DMS153 (cell line): Measurements from ENCODE around the gene UBL4A.

ENCODE experiments used
- DNase-seq: peaks from one replicate; lab custom pipeline; 2025; lab: John Stamatoyannopoulos, UW

UBL4A gene

DNA sequence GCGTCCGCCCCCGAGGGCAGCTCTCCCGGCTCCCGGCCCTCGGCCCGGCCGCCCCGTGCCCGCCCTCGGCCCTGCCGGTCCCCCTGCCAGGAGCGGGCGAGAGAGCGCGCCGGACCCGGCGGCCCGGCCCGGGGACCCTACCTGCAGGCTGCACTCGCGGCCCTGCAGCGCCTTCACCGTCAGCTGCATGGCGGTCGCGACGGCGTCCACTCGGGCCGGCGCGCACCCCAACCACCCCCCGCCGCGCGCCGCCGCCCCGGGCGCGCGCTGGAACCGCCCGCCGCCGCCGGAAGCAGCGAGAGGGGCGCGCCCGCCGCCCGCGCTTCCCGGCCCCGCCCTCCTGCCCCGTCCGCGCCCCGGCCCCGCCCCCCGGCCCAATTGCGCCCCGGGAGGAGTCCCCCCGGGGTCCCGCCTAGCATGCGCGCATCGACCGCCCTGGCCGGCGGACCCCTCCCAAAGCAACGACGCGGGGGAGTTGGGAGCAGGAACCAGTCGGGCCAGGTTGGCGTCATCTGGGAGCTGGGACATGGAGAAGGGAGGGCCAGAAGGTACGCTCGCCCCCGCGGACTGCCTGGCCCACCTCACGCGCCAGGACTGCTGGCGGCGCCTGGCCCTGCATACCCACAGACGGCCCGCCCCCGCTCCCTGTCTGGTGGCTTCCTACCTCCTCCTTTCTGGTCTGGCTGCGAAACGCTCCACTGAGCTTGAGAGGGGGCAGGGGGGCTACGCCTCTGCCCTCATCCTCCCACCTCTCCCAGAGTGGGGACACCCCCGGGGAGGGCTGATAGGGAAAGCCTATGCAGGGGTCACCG, at the start of gene UBL4A:
Gene UBL4A, minus strand, starts transcription at position 220 of the 812 bp plus-strand sequence. Its CDS starts 31 bp downstream, at position 189.
- no peak for DNase-seq

DNA sequence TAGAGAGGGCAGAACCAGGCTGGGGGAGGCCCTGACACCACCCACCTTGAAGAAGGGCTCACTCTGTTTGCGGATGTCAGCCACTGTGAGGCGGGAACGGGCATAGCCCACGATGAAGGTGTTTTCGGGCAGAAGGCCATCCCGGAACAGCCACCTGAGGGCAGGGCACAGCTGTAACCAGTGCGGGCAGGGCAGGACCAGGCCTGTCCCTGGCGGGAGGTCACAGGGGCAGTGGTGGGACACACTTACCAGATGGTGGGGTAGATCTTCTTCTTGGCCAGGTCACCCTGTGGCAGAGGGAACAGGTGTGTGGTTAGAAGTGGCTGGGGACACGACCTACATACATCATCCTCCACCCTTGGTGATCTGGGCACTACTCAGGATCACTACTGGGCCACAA, 49.5 kb upstream of the UBL4A start:
- DNase-seq, result no peak

DNA sequence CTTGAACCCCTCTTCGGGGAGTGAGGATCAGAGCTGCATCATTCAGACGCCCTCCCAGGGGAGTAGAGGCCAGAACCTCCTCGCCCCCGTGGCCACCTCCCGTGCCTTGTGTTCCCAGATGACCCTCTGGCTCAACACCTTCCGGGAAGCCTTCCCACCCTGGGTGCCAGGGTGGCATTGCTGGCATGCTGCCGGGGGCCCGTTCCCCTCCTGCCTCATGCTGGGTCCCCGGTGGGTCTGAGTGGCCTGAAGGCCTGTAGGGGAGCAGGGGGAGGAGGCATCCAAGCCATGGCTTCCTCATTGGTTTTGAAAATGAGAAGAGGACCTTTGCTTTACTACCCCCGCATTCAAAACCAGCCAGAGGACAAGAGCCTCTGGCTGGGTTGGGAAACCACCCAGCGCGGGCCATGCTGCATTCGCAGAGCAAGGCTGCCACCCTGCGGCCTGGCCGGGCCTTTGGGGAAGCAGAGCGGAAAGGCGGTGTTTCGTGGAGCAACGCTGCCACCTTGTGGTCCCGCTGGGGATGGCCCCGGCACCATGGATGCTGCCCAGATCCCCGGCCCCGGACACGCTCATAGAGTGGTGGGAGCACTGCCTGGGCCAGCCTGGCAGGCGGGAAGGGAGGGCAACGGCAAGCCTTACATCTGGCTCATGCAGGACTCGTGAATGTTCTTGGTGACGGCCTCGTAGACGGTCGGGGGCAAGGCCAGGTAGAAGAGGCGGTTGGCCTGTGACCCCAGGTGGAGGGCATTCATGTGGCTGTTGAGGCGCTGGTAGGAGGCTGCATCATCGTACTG, 48.3 kb upstream of the UBL4A start:
- DNase-seq, result peak; percentile 49

DNA sequence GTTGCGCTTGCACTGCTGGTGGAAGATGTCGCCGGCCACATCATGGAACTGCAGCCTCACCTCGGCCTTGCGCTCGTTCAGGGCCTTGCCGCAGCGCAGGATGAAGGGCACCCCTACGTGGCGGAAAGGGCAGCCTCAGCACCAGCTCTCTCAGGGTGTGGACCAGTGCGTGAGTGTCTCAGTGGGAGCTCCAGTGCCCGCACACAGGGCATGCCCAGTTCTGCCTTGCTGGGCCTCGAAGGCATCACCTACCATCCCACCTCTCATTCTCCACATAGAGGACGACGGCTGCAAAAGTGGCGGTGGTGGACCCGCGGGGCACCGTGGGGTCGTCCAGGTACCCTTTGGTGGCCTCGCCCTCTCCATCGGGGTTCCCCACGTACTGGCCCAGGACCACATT, 46.3 kb upstream of the UBL4A start:
- DNase-seq, result no peak

DNA sequence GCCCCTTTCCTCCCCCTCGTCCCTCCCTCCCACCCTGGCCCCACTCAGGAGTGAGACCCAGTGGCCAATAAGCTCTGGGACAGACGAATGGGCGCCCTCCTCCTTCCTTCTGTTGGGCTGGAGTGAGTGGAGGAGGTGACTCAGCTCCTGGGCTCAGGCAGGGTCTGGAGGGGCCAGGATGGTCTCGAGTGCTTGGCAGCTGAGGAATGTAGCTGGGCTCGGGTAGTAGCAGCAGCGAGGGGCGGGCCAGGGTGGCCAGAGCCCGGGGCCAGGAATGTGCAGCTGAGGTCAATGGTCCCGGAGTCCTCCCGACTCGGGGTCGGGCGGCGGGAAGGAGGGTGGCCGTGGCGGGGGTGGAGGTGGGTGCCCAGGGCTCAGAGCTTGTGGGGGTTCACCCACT, 45.2 kb upstream of the UBL4A start:
- no peak for DNase-seq

DNA sequence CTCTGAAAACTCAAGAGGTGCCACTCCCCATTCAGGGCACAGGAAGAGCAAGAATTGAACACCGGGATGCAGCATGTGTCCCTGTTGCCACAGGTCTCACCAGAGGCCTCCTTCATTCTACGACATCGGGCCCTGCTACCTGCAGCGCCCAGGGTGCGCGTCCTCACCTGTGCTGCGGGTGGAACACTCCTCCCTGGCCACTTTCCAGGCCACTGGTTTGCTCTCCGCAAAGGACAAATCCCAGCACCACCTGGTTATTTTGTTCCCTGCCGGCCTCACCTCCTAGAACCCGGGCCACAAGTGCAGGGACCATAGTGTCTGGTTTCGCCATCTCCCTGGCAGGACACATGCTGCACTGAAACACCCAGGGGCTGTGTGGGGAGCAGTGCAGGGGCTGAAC, 43.9 kb upstream of the UBL4A start:
- DNase-seq, result no peak

GRCh38 chrX:154529206-154529612, 42.8 kb upstream of the UBL4A start:
- no peak for DNase-seq

GRCh38 chrX:154526901-154527675, 40.7 kb upstream of the UBL4A start:
- DNase-seq, result peak; percentile 78

DNA sequence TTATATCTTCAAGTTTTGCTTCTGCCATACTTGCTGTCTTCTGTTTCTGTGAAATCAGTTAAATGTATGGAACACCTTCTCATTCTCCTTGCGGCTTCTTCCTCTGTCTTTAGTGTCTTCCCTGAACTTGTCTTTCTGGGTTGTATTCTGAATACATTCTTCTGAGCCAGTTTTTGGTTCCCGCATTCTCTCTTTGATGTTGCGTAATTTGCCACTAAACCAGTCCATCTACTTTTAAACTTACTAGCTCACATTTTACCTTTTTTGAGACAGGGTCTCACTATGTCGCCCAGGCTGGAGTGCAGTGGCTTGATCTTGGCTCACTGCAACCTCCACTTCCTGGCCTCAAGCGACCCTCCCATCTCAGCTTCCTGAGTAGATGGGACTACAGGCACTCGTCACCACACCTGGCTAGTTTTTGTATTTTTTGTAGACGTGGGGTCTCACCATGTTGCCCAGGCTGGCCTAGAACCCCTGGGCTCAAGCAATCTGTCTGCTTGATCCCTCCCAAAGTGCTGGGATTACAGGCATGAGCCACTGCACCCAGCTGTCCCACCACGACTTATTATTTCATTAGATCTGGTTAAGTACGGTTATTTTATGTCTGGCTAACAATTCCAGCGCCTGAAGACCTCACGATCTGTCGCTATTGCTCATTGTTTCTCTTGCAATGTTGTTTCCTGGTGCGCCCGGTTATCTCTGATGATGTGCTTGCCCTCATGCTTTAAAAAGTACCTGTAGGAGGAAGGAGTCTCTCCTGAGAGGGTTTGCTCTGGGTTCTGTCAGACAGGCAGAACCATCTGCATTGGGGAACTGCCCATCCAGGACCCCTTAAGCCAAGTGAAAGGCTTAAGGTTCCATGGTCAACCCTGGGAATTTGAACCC, 39.4 kb upstream of the UBL4A start:
- DNase-seq, result no peak

DNA sequence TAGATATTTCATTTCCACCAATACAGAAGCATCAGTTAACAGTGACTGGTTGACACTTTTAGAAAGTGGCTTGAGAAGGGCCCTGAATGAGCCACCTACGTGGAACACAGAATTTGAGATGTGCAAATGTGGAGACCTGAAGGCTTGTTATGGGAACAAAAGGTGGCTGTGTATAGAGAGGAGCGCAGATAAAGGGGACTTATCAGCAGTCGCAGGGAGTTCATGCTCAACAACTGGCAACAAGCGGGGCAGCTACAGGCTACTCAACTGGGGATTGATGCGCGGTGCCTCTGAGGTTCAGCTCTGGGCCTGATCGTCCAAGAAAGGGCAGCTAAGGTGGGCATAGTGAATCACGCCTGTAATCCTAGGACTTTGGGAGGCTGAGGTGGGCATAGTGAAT, 33.0 kb upstream of the UBL4A start:
- no peak for DNase-seq

DNA sequence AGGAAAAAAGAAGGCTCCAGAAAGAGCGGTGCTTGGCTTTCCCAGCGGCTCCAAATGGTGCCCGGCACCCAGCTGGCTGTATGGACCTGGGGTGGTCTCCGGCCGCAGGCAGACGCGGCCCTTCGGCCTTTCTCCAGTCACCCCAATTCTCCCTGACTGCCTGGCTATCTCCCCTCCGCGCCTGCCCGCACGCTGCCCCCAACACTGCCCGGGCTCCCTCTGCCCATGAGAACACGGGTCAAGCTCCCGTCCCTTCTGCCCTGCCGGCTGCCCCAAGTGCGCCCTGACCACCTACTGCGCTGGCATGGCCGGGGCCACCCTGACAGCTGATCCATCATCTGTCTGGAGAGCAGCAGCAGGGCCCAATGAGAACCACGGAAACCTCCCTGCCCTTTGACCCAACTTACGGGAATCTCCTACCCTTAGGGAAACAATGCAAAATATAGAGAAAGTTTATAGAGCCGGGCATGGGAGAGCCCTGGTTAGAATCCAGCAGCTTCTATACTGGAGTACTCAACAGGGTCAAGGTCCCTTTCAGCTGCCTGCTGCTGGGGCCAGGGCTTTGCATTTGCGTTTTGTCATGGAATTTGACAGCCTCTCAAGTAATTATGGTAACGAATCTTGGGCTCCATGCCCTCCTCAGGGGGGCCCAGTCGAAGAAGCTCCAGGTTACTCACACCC, 30.8 kb upstream of the UBL4A start:
- no peak for DNase-seq

- DNase-seq, result no peak
Observed at GRCh38 chrX:154516656-154517100, 30.3 kb upstream of the UBL4A start.

- DNase-seq, result peak; percentile 89
Observed at GRCh38 chrX:154515966-154516655, 29.7 kb upstream of the UBL4A start, which contains the start of gene FAM3A. Gene FAM3A (minus strand): TSS chrX:154516232. CDS start chrX:154515772, 460 bp downstream.

- DNase-seq, result peak; percentile 31
Observed at GRCh38 chrX:154515090-154515965, 28.9 kb upstream of the UBL4A start.

GRCh38 chrX:154513716-154514115, 27.3 kb upstream of the UBL4A start:
- no peak for DNase-seq

DNA sequence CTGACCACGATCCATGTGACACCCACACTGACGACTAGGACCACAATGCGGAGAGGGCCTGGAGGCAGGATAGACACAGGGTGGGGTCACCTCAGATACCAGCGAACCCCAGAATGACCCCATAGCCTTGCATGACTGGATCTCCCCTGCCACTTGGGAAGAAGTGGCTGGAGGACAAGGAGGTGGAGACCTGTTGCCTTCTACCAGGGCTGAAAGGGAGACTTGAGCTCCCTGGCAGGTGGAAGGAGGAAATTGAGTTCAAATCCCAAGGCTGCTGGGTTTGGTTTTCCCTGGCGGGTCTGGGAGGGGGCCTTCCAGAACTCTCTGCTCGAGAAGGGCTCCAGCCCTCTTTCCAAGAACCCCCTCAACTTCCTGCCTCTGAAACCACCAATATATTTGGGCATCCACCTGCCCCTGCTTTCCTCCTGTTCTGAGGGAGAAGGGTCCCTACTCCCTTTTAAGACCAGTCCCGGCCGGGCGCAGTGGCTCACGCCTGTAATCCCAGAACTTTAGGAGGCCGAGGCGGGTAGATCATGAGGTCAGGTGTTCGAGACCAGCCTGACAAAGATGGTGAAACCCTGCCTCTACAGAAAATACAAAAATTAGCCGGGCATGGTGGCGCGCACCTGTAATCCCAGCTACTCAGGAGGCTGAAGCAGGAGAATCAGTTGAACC, 26.6 kb upstream of the UBL4A start:
- no peak for DNase-seq

DNA sequence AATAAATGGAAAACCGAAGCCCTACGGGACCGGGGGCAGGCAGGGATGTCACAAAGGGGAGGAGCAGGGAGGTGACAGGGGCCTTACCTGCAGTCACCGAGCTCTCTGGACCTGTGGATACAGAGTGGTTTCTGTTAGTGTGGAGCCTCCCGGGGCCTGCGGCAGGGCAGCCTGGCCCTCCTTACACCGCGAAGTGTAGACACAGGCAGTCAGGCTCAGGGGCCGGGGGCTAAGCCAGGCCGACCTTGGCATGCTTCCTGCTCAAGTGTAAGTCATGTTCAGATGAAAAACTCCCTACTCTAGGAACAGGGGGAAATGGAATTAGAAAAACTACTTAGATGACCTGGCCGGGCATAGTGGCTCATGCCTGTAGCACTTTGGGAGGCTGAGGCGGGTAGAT, 25.3 kb upstream of the UBL4A start:
- DNase-seq, result no peak

DNA sequence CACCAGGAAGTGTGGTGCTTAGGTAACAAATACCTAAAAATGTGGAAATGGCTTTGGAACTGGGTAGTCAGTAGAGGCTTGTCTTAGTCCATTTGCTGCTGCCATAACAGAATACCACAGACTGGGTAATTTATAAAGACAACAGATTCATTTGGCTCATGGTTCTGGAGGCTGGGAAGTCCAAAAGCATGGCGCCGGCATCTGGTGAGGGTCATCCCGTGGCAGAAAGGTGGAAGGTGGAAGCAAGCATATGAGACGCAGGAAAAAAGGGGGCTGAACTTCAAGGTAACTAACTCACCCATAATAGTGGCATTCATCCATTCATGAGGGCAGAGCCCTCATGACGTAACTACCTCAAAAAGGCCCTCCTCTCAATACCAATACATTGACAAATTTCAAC, 23.0 kb upstream of the UBL4A start:
- no peak for DNase-seq

DNA sequence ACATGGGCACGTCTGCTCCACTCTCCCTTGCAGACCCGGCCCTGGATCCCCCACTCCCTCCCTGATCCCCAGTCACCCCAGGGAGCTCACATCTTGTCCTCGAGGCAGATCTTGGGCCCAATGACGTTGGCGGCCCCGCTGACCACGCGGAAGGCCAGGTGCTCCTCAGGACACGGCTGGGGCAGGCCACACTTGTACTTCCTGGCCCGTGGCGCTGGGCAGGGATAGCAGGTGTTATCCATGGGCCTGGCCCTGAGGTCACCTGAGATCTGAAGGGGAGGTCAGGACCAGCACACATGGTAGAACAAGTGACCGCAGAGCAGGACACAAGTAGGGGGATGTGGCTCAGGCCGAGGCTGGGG, 21.9 kb upstream of the UBL4A start:
- no peak for DNase-seq
